SK-N-MC (cell line): ENCODE data around the gene PDLIM7.

Source experiments
- EZH2 ChIP-seq: fragments of 200-600 bp; sonication (generic); IDR thresholded peaks from one replicate; pipeline ENCODE4 v1.6.1; 2017; ENCODE audit warnings: antibody characterized with exemption
- FOXP2 ChIP-seq: optimal IDR thresholded peaks from 2 replicates; pipeline ENCODE3; 2011; ENCODE audit warnings: mild to moderate bottlenecking, moderate library complexity; ENCODE audit not compliant: insufficient read depth; ENCODE audit errors: extremely low read length, control extremely low read depth
- POLR2AphosphoS5 ChIP-seq: IDR thresholded peaks from 2 replicates; pipeline ENCODE4 v1.6.1; 2012; ENCODE audit warnings: mild to moderate bottlenecking, low read depth, low read length, borderline replicate concordance

GRCh38 chr5:177440211-177440989, 57.0 kb downstream of the PDLIM7 start:
- TF ChIP-seq EZH2: no peak
- TF ChIP-seq POLR2AphosphoS5: no peak
- TF ChIP-seq FOXP2: no peak
